GM12874 (cell line): ENCODE measurements around the gene C10orf90.

Experiments
- CTCF ChIP-seq: IDR thresholded peaks from 2 replicates; pipeline ENCODE4 v1.5.1; 2011; ENCODE audit warnings: low read depth, mild to moderate bottlenecking, control low read depth, low read length, moderate library complexity; ENCODE audit not compliant: insufficient read depth

Gene C10orf90

GRCh38 chr10:126459878-126460481 is 210.5 kb downstream of the C10orf90 start:
- no peak for TF ChIP-seq CTCF

GRCh38 chr10:126459032-126459831 is 211.3 kb downstream of the C10orf90 start:
- TF ChIP-seq CTCF: no peak

- no peak for TF ChIP-seq CTCF
Measured at GRCh38 chr10:126458466-126458865, 212.0 kb downstream of the C10orf90 start.

GRCh38 chr10:126456632-126457031 is 213.9 kb downstream of the C10orf90 start:
- TF ChIP-seq CTCF: no peak

GRCh38 chr10:126455766-126456405 is 214.6 kb downstream of the C10orf90 start:
- no peak for TF ChIP-seq CTCF

GRCh38 chr10:126455036-126455765 is 215.3 kb downstream of the C10orf90 start:
- no peak for TF ChIP-seq CTCF
